GM18951 (cell line): Measurements from ENCODE around the gene HHIP.

Experiments
- POLR2A ChIP-seq: IDR thresholded peaks from 4 replicates; pipeline ENCODE4 v1.6.1; 2011; ENCODE audit warnings: mild to moderate bottlenecking; ENCODE audit not compliant: insufficient read length, insufficient read depth; ENCODE audit errors: extremely low read depth
- in situ Hi-C: fragments of 300-500 bp; cut with MboI; formaldehyde crosslinking; loops from one replicate; pipeline ENCODE4 v1.12.0; 2022; ENCODE audit warnings: low sequenced_read_pairs, mixed read lengths, inconsistent platforms; ENCODE audit not compliant: unreplicated experiment

Gene HHIP

GRCh38 chr4:144645631-144646522 is at the start of gene HHIP:
Gene HHIP, plus strand, starts transcription at chr4:144646156. Its CDS starts 520 bp downstream, at chr4:144646676.
- in situ Hi-C loops, result no loop called here
- TF ChIP-seq POLR2A, result no peak

- TF ChIP-seq POLR2A, result no peak
- in situ Hi-C loops, result no loop called here
Measured at GRCh38 chr4:144597171-144597570, 48.8 kb upstream of the HHIP start.

GRCh38 chr4:144599621-144600020 is 46.3 kb upstream of the HHIP start:
- in situ Hi-C loops, result no loop called here
- no peak for TF ChIP-seq POLR2A

GRCh38 chr4:144611850-144612249 is 34.1 kb upstream of the HHIP start:
- TF ChIP-seq POLR2A, result no peak
- in situ Hi-C loops, result no loop called here

- no peak for TF ChIP-seq POLR2A
- in situ Hi-C loops, result no loop called here
Measured at GRCh38 chr4:144614850-144615585, 30.9 kb upstream of the HHIP start.

GRCh38 chr4:144621681-144622080 is 24.3 kb upstream of the HHIP start:
- no peak for TF ChIP-seq POLR2A
- in situ Hi-C loops, result no loop called here

GRCh38 chr4:144627663-144628076 is 18.3 kb upstream of the HHIP start:
- in situ Hi-C loops, result no loop called here
- no peak for TF ChIP-seq POLR2A

- no peak for TF ChIP-seq POLR2A
- in situ Hi-C loops, result no loop called here
Measured at GRCh38 chr4:144633215-144633614, 12.7 kb upstream of the HHIP start.

GRCh38 chr4:144634978-144635747 is 10.8 kb upstream of the HHIP start:
- TF ChIP-seq POLR2A, result no peak
- in situ Hi-C loops, result no loop called here

GRCh38 chr4:144644368-144645101 is 1.4 kb upstream of the HHIP start:
- in situ Hi-C loops, result no loop called here
- no peak for TF ChIP-seq POLR2A

- no peak for TF ChIP-seq POLR2A
- in situ Hi-C loops, result no loop called here
Measured at GRCh38 chr4:144645102-144645630, 790 bp upstream of the HHIP start.

GRCh38 chr4:144646523-144647094 is 653 bp downstream of the HHIP start:
- TF ChIP-seq POLR2A, result no peak
- in situ Hi-C loops, result no loop called here
